ENCODE results near the gene PLIN4. TPM values are rescaled to one million over a fixed set of nuclear protein-coding genes. Genes with fewer than 3 reads are reported as not detected.

Gene PLIN4
- total RNA-seq, 5 donors from 2014 or later (not counting 1 experiment from before 2014, with no cell fraction given), result 0.06 to 0.16 (median 0.15) TPM; not detected in 2

- H3K4me1 ChIP-seq (ENCODE audit: control insufficient read depth in 1 of 2, extremely low read depth in 1 of 2, insufficient read depth in 2 of 2, low read length in 2 of 2), result peaks cover 2 to 25% of the 10 kb centered on the region in 2 experiments
- H3K4me3 Mint-ChIP-seq, result peak within 1 kb of the TSS; percentile 86 to 89 (median 87)
- WGBS (ENCODE audit: insufficient coverage), result 17% methylated on average over 30 of the region's 52 CpGs
- ATAC-seq (replicated peaks in 1 of 4), result peak; percentile 93 to 95 (median 94)
- H3K27ac Mint-ChIP-seq, result peak within 1 kb of the TSS; percentile 86 to 87
- H3K36me3 Mint-ChIP-seq, result no peaks in the 10 kb centered on the region
- H3K4me3 ChIP-seq (ENCODE audit: control insufficient read depth in 1 of 2, extremely low read depth in 1 of 2, low read length in 1 of 2), result peak within 1 kb of the TSS; percentile 71 to 80
- peak within 1 kb of the TSS; percentile 60 for H3K27ac ChIP-seq (ENCODE audit: low read length)
- no peaks in the 10 kb centered on the region for H3K27me3 Mint-ChIP-seq
- POLR2A ChIA-PET, result interaction anchor here in 1 of 2 donors (0.6 kb wide), 1 partner anchor 1581 kb away, joined by 4 read pairs; no protein-coding TSS in a partner anchor
- CTCF ChIA-PET, result interaction anchor here (0.6 to 1.6 kb wide), 4 partner anchors 13 to 470 kb away, joined by 4 to 13 read pairs (median 6); partner anchors contain the start of gene HDGFL2 (in 1 of the 2)
- peak; percentile 94 to 99 (median 98) for DNase-seq
- peaks cover 5 to 12% of the 10 kb centered on the region in 2 donors for H3K36me3 ChIP-seq (ENCODE audit: control insufficient read depth in 2 of 2, extremely low read depth in 1 of 2, insufficient read depth in 1 of 2, low read length in 1 of 2)
- no peaks in the 10 kb centered on the region for H3K27me3 ChIP-seq (replicated peaks in 1 of 2; ENCODE audit: control insufficient read depth in 2 of 2, extremely low read depth in 1 of 2, insufficient read depth in 2 of 2, low read length in 1 of 2)
- H3K4me1 Mint-ChIP-seq, result peaks cover 14 to 26% (median 19%) of the 10 kb centered on the region in 3 donors
- no peaks in the 10 kb centered on the region for H3K9me3 Mint-ChIP-seq
- H3K9me3 ChIP-seq, result no peaks in the 10 kb centered on the region
Measured at GRCh38 chr19:4457654-4458395, 60.5 kb downstream of the PLIN4 start, which contains the start of gene UBXN6. Gene UBXN6, minus strand, starts transcription at chr19:4457794. Its CDS starts 97 bp downstream, at chr19:4457697.

GRCh38 chr19:4456843-4457653, 61.2 kb downstream of the PLIN4 start:
- Histone ChIP-seq H3K36me3 (ENCODE audit: control insufficient read depth in 2 of 2, extremely low read depth in 1 of 2, insufficient read depth in 1 of 2, low read length in 1 of 2) (peaks cover 11 to 20% of the 10 kb centered on the region in 2 donors), H3K4me3 (ENCODE audit: control insufficient read depth in 1 of 2, extremely low read depth in 1 of 2, low read length in 1 of 2) (peak overlapping the region; percentile 71 to 80), H3K4me1 (ENCODE audit: control insufficient read depth in 1 of 2, extremely low read depth in 1 of 2, insufficient read depth in 2 of 2, low read length in 2 of 2) (peaks cover 2 to 25% of the 10 kb centered on the region in 2 experiments), H3K27ac (ENCODE audit: low read length) (peak overlapping the region; percentile 60), H3K27me3 (replicated peaks in 1 of 2; ENCODE audit: control insufficient read depth in 2 of 2, extremely low read depth in 1 of 2, insufficient read depth in 2 of 2, low read length in 1 of 2) (no peaks in the 10 kb centered on the region), H3K9me3 (no peaks in the 10 kb centered on the region)
- peak; percentile 17 to 47 (median 25) for ATAC-seq (replicated peaks in 1 of 4)
- no peaks in the 10 kb centered on the region for H3K27me3 Mint-ChIP-seq
- ChIA-PET CTCF (interaction anchor here (0.6 to 1.6 kb wide), 2 partner anchors 14 to 469 kb away, joined by 8 to 13 read pairs; no protein-coding TSS in a partner anchor), POLR2A (no interaction called here)
- H3K4me1 Mint-ChIP-seq, result peaks cover 14 to 26% (median 19%) of the 10 kb centered on the region in 3 donors
- DNase-seq, result peak in 17 of 35 experiments; percentile 10 to 61 (median 32)
- peak overlapping the region; percentile 86 to 89 (median 87) for H3K4me3 Mint-ChIP-seq
- peak overlapping the region; percentile 85 to 86 for H3K27ac Mint-ChIP-seq
- no peaks in the 10 kb centered on the region for H3K36me3 Mint-ChIP-seq
- 5% methylated on average over 21 of the region's 53 CpGs for WGBS (ENCODE audit: insufficient coverage)
- no peaks in the 10 kb centered on the region for H3K9me3 Mint-ChIP-seq

GRCh38 chr19:4456476-4456842, 61.8 kb downstream of the PLIN4 start:
- H3K27ac ChIP-seq (ENCODE audit: low read length), result peak overlapping the region; percentile 60
- ATAC-seq (replicated peaks in 1 of 4), result no peak
- Mint-ChIP-seq H3K9me3 (no peaks in the 10 kb centered on the region), H3K4me3 (peak overlapping the region; percentile 86 to 89 (median 87)), H3K4me1 (peaks cover 14 to 26% (median 19%) of the 10 kb centered on the region in 3 donors), H3K27me3 (no peaks in the 10 kb centered on the region), H3K36me3 (no peaks in the 10 kb centered on the region), H3K27ac (peak overlapping the region; percentile 85 to 86)
- peak overlapping the region; percentile 71 to 80 for H3K4me3 ChIP-seq (ENCODE audit: control insufficient read depth in 1 of 2, extremely low read depth in 1 of 2, low read length in 1 of 2)
- no peak for DNase-seq
- no peaks in the 10 kb centered on the region for H3K9me3 ChIP-seq
- 22% methylated on average over 9 of the region's 9 CpGs for WGBS (ENCODE audit: insufficient coverage)
- H3K27me3 ChIP-seq (replicated peaks in 1 of 2; ENCODE audit: control insufficient read depth in 2 of 2, extremely low read depth in 1 of 2, insufficient read depth in 2 of 2, low read length in 1 of 2), result no peaks in the 10 kb centered on the region
- POLR2A ChIA-PET, result no interaction called here
- CTCF ChIA-PET, result interaction anchor here in 1 of 2 donors (1.6 kb wide), 1 partner anchor 15 kb away, joined by 8 read pairs; no protein-coding TSS in a partner anchor
- H3K4me1 ChIP-seq (ENCODE audit: control insufficient read depth in 1 of 2, extremely low read depth in 1 of 2, insufficient read depth in 2 of 2, low read length in 2 of 2), result peaks cover 2 to 25% of the 10 kb centered on the region in 2 experiments
- peaks cover 11 to 20% of the 10 kb centered on the region in 2 donors for H3K36me3 ChIP-seq (ENCODE audit: control insufficient read depth in 2 of 2, extremely low read depth in 1 of 2, insufficient read depth in 1 of 2, low read length in 1 of 2)

- DNase-seq, result no peak
- WGBS (ENCODE audit: insufficient coverage), result 69% methylated on average over 13 of the region's 15 CpGs
- CTCF ChIA-PET, result interaction anchor here in 1 of 2 donors (0.6 to 1.6 kb wide), 2 partner anchors 15 to 17 kb away, joined by 3 to 8 read pairs; no protein-coding TSS in a partner anchor
Measured at GRCh38 chr19:4455719-4456475, 62.4 kb downstream of the PLIN4 start.

GRCh38 chr19:4454747-4455718, 63.3 kb downstream of the PLIN4 start:
- H3K4me1 ChIP-seq (ENCODE audit: control insufficient read depth in 1 of 2, extremely low read depth in 1 of 2, insufficient read depth in 2 of 2, low read length in 2 of 2), result peaks cover 2 to 25% of the 10 kb centered on the region in 2 experiments
- no peaks in the 10 kb centered on the region for H3K27me3 Mint-ChIP-seq
- POLR2A ChIA-PET, result no interaction called here
- no peak overlapping the region for H3K4me3 ChIP-seq (ENCODE audit: control insufficient read depth in 1 of 2, extremely low read depth in 1 of 2, low read length in 1 of 2)
- peak overlapping the region in 1 of 2 donors; percentile 15 for H3K27ac Mint-ChIP-seq
- 87% methylated on average over 17 of the region's 29 CpGs for WGBS (ENCODE audit: insufficient coverage)
- H3K9me3 ChIP-seq, result no peaks in the 10 kb centered on the region
- no peaks in the 10 kb centered on the region for H3K9me3 Mint-ChIP-seq
- H3K36me3 ChIP-seq (ENCODE audit: control insufficient read depth in 2 of 2, extremely low read depth in 1 of 2, insufficient read depth in 1 of 2, low read length in 1 of 2), result peaks cover 11 to 22% of the 10 kb centered on the region in 2 donors
- CTCF ChIA-PET, result interaction anchor here (0.5 to 0.6 kb wide), 2 partner anchors 18 to 213 kb away, joined by 3 to 4 read pairs; no protein-coding TSS in a partner anchor
- H3K27ac ChIP-seq (ENCODE audit: low read length), result peak overlapping the region; percentile 60
- DNase-seq (no peak), ATAC-seq (replicated peaks in 1 of 4) (no peak)
- peak overlapping the region in 2 of 3 donors; percentile 13 for H3K4me3 Mint-ChIP-seq
- H3K36me3 Mint-ChIP-seq, result peaks cover 4% of the 10 kb centered on the region
- no peaks in the 10 kb centered on the region for H3K27me3 ChIP-seq (replicated peaks in 1 of 2; ENCODE audit: control insufficient read depth in 2 of 2, extremely low read depth in 1 of 2, insufficient read depth in 2 of 2, low read length in 1 of 2)
- H3K4me1 Mint-ChIP-seq, result peaks cover 14 to 26% (median 19%) of the 10 kb centered on the region in 3 donors

More at GRCh38 chr19:4455719-4456475, 62.4 kb downstream of the PLIN4 start:
- Mint-ChIP-seq H3K27me3 (no peaks in the 10 kb centered on the region), H3K27ac (peak overlapping the region; percentile 85 to 86), H3K36me3 (peaks cover 2% of the 10 kb centered on the region), H3K4me3 (peak overlapping the region; percentile 86 to 89 (median 87)), H3K4me1 (peaks cover 14 to 26% (median 19%) of the 10 kb centered on the region in 3 donors), H3K9me3 (no peaks in the 10 kb centered on the region)
- Histone ChIP-seq H3K4me1 (ENCODE audit: control insufficient read depth in 1 of 2, extremely low read depth in 1 of 2, insufficient read depth in 2 of 2, low read length in 2 of 2) (peaks cover 2 to 25% of the 10 kb centered on the region in 2 experiments), H3K27ac (ENCODE audit: low read length) (peak overlapping the region; percentile 60), H3K27me3 (replicated peaks in 1 of 2; ENCODE audit: control insufficient read depth in 2 of 2, extremely low read depth in 1 of 2, insufficient read depth in 2 of 2, low read length in 1 of 2) (no peaks in the 10 kb centered on the region), H3K36me3 (ENCODE audit: control insufficient read depth in 2 of 2, extremely low read depth in 1 of 2, insufficient read depth in 1 of 2, low read length in 1 of 2) (peaks cover 11 to 22% of the 10 kb centered on the region in 2 donors), H3K9me3 (no peaks in the 10 kb centered on the region), H3K4me3 (ENCODE audit: control insufficient read depth in 1 of 2, extremely low read depth in 1 of 2, low read length in 1 of 2) (no peak overlapping the region)
- no peak for ATAC-seq (replicated peaks in 1 of 4)
- POLR2A ChIA-PET, result no interaction called here

All from T-cell (primary cell).